Endothelial cell of umbilical vein (primary cell): ENCODE data around the gene RUNX2. TPM values are rescaled to one million over a fixed set of nuclear protein-coding genes. Genes with fewer than 3 reads are reported as not detected.

ENCODE experiments used
- BruUV-seq: library from RNA; stranded (reverse); fragments of 400-500 nt; replicated peaks from 2 replicates; lab custom pipeline; 2021; lab: Mats Ljungman, UMichigan
- CTCF ChIA-PET: fragments of 300-600, 350-600 bp; sonication (Branson Sonifier 250); formaldehyde crosslinking; loops from one replicate; lab custom pipeline; 2021; ENCODE audit warnings: antibody characterized with exemption, inconsistent platforms; lab: Charles Lee
- POLR2A ChIA-PET: fragments of 300-600, 350-600 bp; sonication (Branson Sonifier 250); formaldehyde crosslinking; loops from one replicate; lab custom pipeline; 2021; ENCODE audit warnings: antibody characterized with exemption, inconsistent platforms; lab: Charles Lee
- DNase-seq: peaks from one replicate; pipeline ENCODE4 v3.0.0-alpha.2; 2011; ENCODE audit warnings: low read depth, low spot score
- FAIRE-seq: peaks from 2 replicates; lab custom pipeline; 2011; peaks lifted over from hg19 to GRCh38; lab: Jason Lieb, UNC
- H2AFZ ChIP-seq: 2 replicates; pipeline ENCODE4 v1.6.0; 2012; ENCODE audit warnings: low read depth, low read length, control low read depth, inconsistent platforms
- H3K27ac ChIP-seq: 2 replicates; pipeline ENCODE4 v1.5.1; 2011; ENCODE audit warnings: low read depth, mild to moderate bottlenecking, control low read depth, low read length, moderate library complexity; ENCODE audit not compliant: insufficient read depth
- H3K27me3 ChIP-seq, 2 experiments: 2 replicates each; pipeline versions ENCODE4 v1.6.0 to v1.6.1; 2011; ENCODE audit warnings: low read length in 2 of 2, mixed read lengths in 1 of 2; ENCODE audit not compliant: control insufficient read depth in 2 of 2, insufficient read depth in 2 of 2
- H3K36me3 ChIP-seq, 2 experiments: 2 replicates in 1 of 2; 3 replicates in 1 of 2; pipeline ENCODE4 v1.5.1; 2011; ENCODE audit warnings: low read length in 2 of 2, mild to moderate bottlenecking in 1 of 2, moderate library complexity in 1 of 2; ENCODE audit not compliant: control insufficient read depth in 2 of 2, insufficient read depth in 2 of 2; ENCODE audit errors: extremely low read depth in 1 of 2
- H3K4me1 ChIP-seq: 3 replicates; pipeline ENCODE4 v1.5.1; 2011; ENCODE audit warnings: mild to moderate bottlenecking, low read length; ENCODE audit not compliant: control insufficient read depth, insufficient read depth; ENCODE audit errors: extremely low read depth
- H3K4me2 ChIP-seq: 2 replicates; pipeline ENCODE4 v1.6.1; 2011; ENCODE audit warnings: low read length, control low read depth, mixed read lengths; ENCODE audit not compliant: insufficient read depth
- H3K4me3 ChIP-seq, 3 experiments: fragments of 200-600 bp in 1 of 3; sonication (generic), shearing (Covaris generic) in 1 of 3; replicated peaks in 1 of 3; 2 replicates each; pipeline ENCODE4 v1.5.1; 2011 to 2016; ENCODE audit warnings: control low read depth in 3 of 3, low read length in 3 of 3, mild to moderate bottlenecking in 2 of 3, inconsistent platforms in 1 of 3, low read depth in 1 of 3, moderate library complexity in 1 of 3; ENCODE audit not compliant: insufficient read depth in 1 of 3
- H3K79me2 ChIP-seq: 2 replicates; pipeline ENCODE4 v1.6.0; 2012; ENCODE audit warnings: low read length, inconsistent platforms; ENCODE audit not compliant: control insufficient read depth, insufficient read depth
- H3K9ac ChIP-seq: replicated peaks from 2 replicates; pipeline ENCODE3; 2011; ENCODE audit warnings: low read length, control low read depth; ENCODE audit not compliant: insufficient read depth; ENCODE audit errors: extremely low read depth
- H3K9me1 ChIP-seq: replicated peaks from 3 replicates; pipeline ENCODE4 v1.6.0; 2011; ENCODE audit warnings: mild to moderate bottlenecking, low read length; ENCODE audit not compliant: control insufficient read depth, insufficient read depth; ENCODE audit errors: extremely low read depth
- H3K9me3 ChIP-seq: replicated peaks from 2 replicates; pipeline ENCODE4 v1.5.1; 2012; ENCODE audit warnings: low read length, inconsistent platforms; ENCODE audit not compliant: control insufficient read depth, insufficient read depth
- H4K20me1 ChIP-seq: replicated peaks from 2 replicates; pipeline ENCODE3; 2011; ENCODE audit warnings: mild to moderate bottlenecking, low read length; ENCODE audit not compliant: control insufficient read depth, insufficient read depth; ENCODE audit errors: extremely low read depth
- CTCF ChIP-seq, 2 donors: IDR thresholded peaks; 1 replicate in 1 of 2; 2 replicates in 1 of 2; pipeline ENCODE4 v1.5.1; 2011; ENCODE audit warnings: low read length in 2 of 2, mild to moderate bottlenecking in 2 of 2, moderate library complexity in 2 of 2, control low read depth in 1 of 2, inconsistent platforms in 1 of 2, low read depth in 1 of 2; ENCODE audit not compliant: insufficient read depth in 1 of 2; ENCODE audit errors: extremely low read depth in 1 of 2
- EZH2 ChIP-seq: IDR thresholded peaks from 2 replicates; pipeline ENCODE4 v1.6.1; 2012; ENCODE audit warnings: borderline replicate concordance, low read depth, mild to moderate bottlenecking, moderate library complexity, low read length, inconsistent platforms; ENCODE audit not compliant: severe bottlenecking
- FOS ChIP-seq: IDR thresholded peaks from 2 replicates; pipeline ENCODE4 v1.6.1; 2011; ENCODE audit warnings: mild to moderate bottlenecking, low read length, moderate library complexity, borderline replicate concordance; ENCODE audit not compliant: insufficient read depth
- GATA2 ChIP-seq: IDR thresholded peaks from 2 replicates; pipeline ENCODE4 v1.7.0; 2011; ENCODE audit warnings: low read depth, mild to moderate bottlenecking, moderate library complexity, mixed read lengths, low read length; ENCODE audit not compliant: insufficient read length, insufficient read depth
- JUN ChIP-seq: IDR thresholded peaks from 2 replicates; pipeline ENCODE4 v1.6.1; 2011; ENCODE audit warnings: borderline replicate concordance, low read depth; ENCODE audit not compliant: insufficient read length, insufficient read depth
- MYC ChIP-seq: IDR thresholded peaks from one replicate; pipeline ENCODE4 v1.6.1; 2011; ENCODE audit warnings: mild to moderate bottlenecking, low read depth, low read length
- POLR2A ChIP-seq: IDR thresholded peaks from 2 replicates; pipeline ENCODE4 v1.6.1; 2012; ENCODE audit warnings: low read depth, mild to moderate bottlenecking, control low read depth, low read length
- POLR2AphosphoS5 ChIP-seq: IDR thresholded peaks from 2 replicates; pipeline ENCODE4 v1.6.1; 2012; ENCODE audit warnings: low read depth, mild to moderate bottlenecking, control low read depth, low read length, moderate library complexity; ENCODE audit not compliant: insufficient read depth
- dilution Hi-C: fragments of 300-500 bp; cut with MboI; formaldehyde crosslinking; loops from one replicate; pipeline ENCODE4 v1.15.0; 2019; ENCODE audit warnings: low sequenced_read_pairs; ENCODE audit not compliant: extremely low pct_ligation_motif_present
- intact Hi-C: fragments of 100-400 bp; cut with micrococcal nuclease; formaldehyde crosslinking; loops from one replicate; pipeline ENCODE4 v1.10.0; 2022
- polyA plus RNA-seq, 4 experiments: library from polyadenylated mRNA; depleted of rRNA in 3 of 4; stranded (reverse) in 3 of 4; unstranded in 1 of 4; fragments of >200 nt; gene quantifications; 2 replicates each; pipeline versions ENCODE4 v1.2.1 to v1.2.3, GENCODE V29; 2011 to 2012; ENCODE audit warnings: missing spikeins in 1 of 4
- total RNA-seq: library from RNA; stranded (reverse); gene quantifications from 2 replicates; pipeline ENCODE4 v1.2.3, GENCODE V29; 2021
- TF ChIP-seq, protein P1 (sequence below): IDR thresholded peaks from 2 replicates; pipeline ENCODE4 v1.6.1; 2011; ENCODE audit not compliant: insufficient read depth, insufficient read length

Gene RUNX2
- total and polyA plus RNA-seq, 2 donors (not counting 3 experiments of a cell fraction or from before 2014, with no cell fraction given) = 0.06 TPM; not detected in 1

GRCh38 chr6:45314146-45314545 is 14.0 kb upstream of the RUNX2 start:
- Histone ChIP-seq H2AFZ (no peak overlapping the region), H4K20me1 (no peaks in the 10 kb centered on the region), H3K9me1 (no peaks in the 10 kb centered on the region), H3K4me2 (no peak overlapping the region), H3K9ac (no peak overlapping the region), H3K4me3 (no peak overlapping the region), H3K4me1 (no peaks in the 10 kb centered on the region), H3K79me2 (no peaks in the 10 kb centered on the region), H3K27me3 (no peaks in the 10 kb centered on the region), H3K27ac (no peak overlapping the region), H3K9me3 (no peaks in the 10 kb centered on the region), H3K36me3 (no peaks in the 10 kb centered on the region)
- DNase-seq (no peak), FAIRE-seq (no peak)
- dilution Hi-C loops = no loop called here
- ChIA-PET POLR2A (no interaction called here), CTCF (no interaction called here)
- TF ChIP-seq MYC (no peak), JUN (no peak), EZH2 (no peak), GATA2 (no peak), POLR2AphosphoS5 (no peak), FOS (no peak), POLR2A (no peak), CTCF (IDR thresholded peaks at IDR 0.05; ENCODE audit: extremely low read depth in 1 of 2, insufficient read depth in 1 of 2, low read depth in 1 of 2, low read length in 2 of 2) (no peak)
- TF ChIP-seq, protein P1, sequence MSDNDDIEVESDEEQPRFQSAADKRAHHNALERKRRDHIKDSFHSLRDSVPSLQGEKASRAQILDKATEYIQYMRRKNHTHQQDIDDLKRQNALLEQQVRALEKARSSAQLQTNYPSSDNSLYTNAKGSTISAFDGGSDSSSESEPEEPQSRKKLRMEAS = no peak
- intact Hi-C loops = no loop called here
- BruUV-seq = no TSS peak
